Esophagus squamous epithelium (tissue), 5 donors: Measurements from ENCODE around the gene BSDC1. TPM values are rescaled to one million over a fixed set of nuclear protein-coding genes. Genes with fewer than 3 reads are reported as not detected.
A peak's percentile ranks its signal among the peaks of the same experiment; 100 is the strongest.

ENCODE experiments used
- DNase-seq: peaks from one replicate; lab custom pipeline; 2025; lab: John Stamatoyannopoulos, UW
- H3K27ac ChIP-seq, 4 donors: fragments of 200-600 bp; sonication (generic); one replicate each; pipeline ENCODE4 v1.5.1; 2016 to 2019; ENCODE audit warnings: mild to moderate bottlenecking in 1 of 4
- H3K27me3 ChIP-seq, 4 donors: fragments of 200-600 bp; sonication (generic); 1 replicate in 3 of 4; 2 replicates in 1 of 4; pipeline versions ENCODE4 v1.5.1 to v1.6.0; 2017 to 2021; ENCODE audit warnings: antibody characterized with exemption in 1 of 4
- H3K36me3 ChIP-seq, 3 donors: fragments of 200-600 bp; sonication (generic); one replicate each; pipeline ENCODE4 v1.5.1; 2016 to 2019
- H3K4me1 ChIP-seq, 3 donors: fragments of 200-600 bp; sonication (generic); one replicate each; pipeline ENCODE4 v1.5.1; 2017 to 2019
- H3K4me3 ChIP-seq, 4 donors: fragments of 200-600 bp; sonication (generic); 1 replicate in 3 of 4; 2 replicates in 1 of 4; pipeline ENCODE4 v1.5.1; 2016 to 2019; ENCODE audit warnings: mild to moderate bottlenecking in 2 of 4, moderate library complexity in 1 of 4
- H3K9me3 ChIP-seq, 3 donors: fragments of 200-600 bp; sonication (generic); one replicate each; pipeline ENCODE4 v1.5.1; 2016 to 2019
- POLR2A ChIP-seq, 4 donors: fragments of 450-650 bp; IDR thresholded peaks; one replicate each; pipeline ENCODE4 v1.6.1; 2017; ENCODE audit warnings: antibody characterized with exemption in 4 of 4, mild to moderate bottlenecking in 4 of 4, moderate library complexity in 3 of 4
- WGBS, 2 donors: methylation state at CpG; one replicate each; pipeline ENCODE4 v1.1.5; 2018; 5-methylcytosine and 5-hydroxymethylcytosine counted together
- intact Hi-C: fragments of 100-400 bp; cut with DNase I; formaldehyde crosslinking; loops from one replicate; pipeline ENCODE4 v1.15.0; 2022
- total RNA-seq, 4 donors: library from RNA; depleted of rRNA; stranded (reverse); fragments of >200 nt; gene quantifications; one replicate each; pipeline ENCODE4 v1.1.0, GENCODE V29; 2016
- TF ChIP-seq, protein P1 (sequence below), 6 experiments: fragments of 450-650 bp in 4 of 6; fragments of 200-600 bp in 2 of 6; sonication (generic) in 2 of 6; IDR thresholded peaks; one replicate each; pipeline ENCODE4 v1.5.1; 2016 to 2019; ENCODE audit warnings: antibody characterized with exemption in 6 of 6, mild to moderate bottlenecking in 4 of 6, moderate library complexity in 4 of 6
- donor health status: DM: yes; HTN: yes; CAD: no.

Gene BSDC1
- total RNA-seq, 4 donors from 2014 or later: 42.4 to 62.2 (median 45.9) TPM

DNA sequence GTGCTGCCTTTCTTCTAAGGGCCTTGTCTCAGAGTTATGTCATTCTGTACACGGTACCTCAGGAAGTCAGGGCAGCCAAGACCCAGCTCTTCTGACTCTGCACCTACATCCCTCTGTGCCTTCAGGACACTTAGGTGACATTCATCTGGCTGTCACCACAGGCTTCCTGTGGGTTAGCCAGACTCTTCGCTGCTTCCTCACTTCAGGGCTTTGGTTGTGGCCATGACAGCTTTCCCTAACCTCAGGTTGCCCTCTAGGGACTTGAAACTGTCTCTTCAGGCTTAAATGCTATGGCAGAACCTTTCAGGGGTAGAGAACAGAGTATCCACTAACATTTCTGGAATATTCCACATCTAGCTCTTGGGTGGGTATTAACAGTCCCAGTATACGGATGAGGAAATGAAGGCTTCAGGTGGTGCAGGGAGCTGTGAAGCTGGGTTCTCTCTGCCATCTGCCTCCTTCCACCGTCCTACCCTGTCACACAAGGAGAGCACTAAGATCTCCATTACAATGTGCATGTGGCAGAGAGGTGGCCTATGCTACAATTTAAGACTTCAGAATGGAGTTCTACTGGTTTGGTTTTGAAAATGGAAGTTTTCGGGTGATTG lies 22.0 kb downstream of the BSDC1 start:
- no peaks in the 10 kb centered on the region for H3K9me3 ChIP-seq
- no peak overlapping the region for H3K4me3 ChIP-seq

DNA sequence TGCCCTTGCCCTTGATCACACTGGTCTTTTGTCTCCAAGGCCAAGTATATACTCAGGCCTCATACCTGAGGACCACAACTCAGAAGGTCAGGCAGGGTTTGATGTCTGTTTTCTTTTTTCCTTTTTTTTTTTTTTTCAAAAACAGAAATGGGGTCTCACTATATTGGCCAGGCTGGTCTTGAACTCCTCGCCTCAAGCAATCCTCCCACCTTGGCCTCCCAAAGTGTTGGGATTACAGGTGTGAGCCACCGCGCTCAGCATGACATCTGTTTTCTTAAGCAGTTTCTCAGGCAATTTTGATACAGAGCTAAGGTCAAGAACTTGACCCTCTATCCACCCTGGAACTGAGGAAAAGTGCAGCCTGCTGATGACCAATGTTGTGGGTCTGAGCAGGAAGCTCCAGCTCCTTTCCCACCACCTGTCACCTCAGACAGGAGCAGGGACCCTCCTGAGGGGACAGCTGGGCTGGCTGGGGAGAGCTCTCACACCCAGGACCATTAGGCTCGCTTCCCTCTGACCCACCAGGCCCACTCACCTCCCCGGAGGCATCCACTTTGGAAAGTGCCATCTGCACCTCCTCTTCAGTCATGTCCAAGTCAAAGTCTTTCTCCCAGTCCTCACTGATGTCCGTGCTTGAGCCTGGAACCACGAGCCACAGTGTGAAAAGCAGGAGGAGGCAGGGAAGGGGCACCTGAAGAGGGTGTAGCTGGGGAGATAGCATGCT lies 26.2 kb downstream of the BSDC1 start:
- no peak overlapping the region for H3K27ac ChIP-seq
- TF ChIP-seq, protein P1, sequence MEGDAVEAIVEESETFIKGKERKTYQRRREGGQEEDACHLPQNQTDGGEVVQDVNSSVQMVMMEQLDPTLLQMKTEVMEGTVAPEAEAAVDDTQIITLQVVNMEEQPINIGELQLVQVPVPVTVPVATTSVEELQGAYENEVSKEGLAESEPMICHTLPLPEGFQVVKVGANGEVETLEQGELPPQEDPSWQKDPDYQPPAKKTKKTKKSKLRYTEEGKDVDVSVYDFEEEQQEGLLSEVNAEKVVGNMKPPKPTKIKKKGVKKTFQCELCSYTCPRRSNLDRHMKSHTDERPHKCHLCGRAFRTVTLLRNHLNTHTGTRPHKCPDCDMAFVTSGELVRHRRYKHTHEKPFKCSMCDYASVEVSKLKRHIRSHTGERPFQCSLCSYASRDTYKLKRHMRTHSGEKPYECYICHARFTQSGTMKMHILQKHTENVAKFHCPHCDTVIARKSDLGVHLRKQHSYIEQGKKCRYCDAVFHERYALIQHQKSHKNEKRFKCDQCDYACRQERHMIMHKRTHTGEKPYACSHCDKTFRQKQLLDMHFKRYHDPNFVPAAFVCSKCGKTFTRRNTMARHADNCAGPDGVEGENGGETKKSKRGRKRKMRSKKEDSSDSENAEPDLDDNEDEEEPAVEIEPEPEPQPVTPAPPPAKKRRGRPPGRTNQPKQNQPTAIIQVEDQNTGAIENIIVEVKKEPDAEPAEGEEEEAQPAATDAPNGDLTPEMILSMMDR (IDR thresholded peaks at IDR 0.05): no peak
- no peak for TF ChIP-seq POLR2A (IDR thresholded peaks at IDR 0.05)
- intact Hi-C loops: no loop called here
- H3K4me3 ChIP-seq: no peak overlapping the region
- no peaks in the 10 kb centered on the region for H3K9me3 ChIP-seq
- WGBS, 2 donors: 94 to 97% methylated on average over 5 to 6 of the region's 7 CpGs
- no peaks in the 10 kb centered on the region for H3K4me1 ChIP-seq
- no peak for DNase-seq
- H3K36me3 ChIP-seq: peaks cover 8 to 99% (median 46%) of the 10 kb centered on the region in 3 donors
- H3K27me3 ChIP-seq: no peaks in the 10 kb centered on the region

More for the DNA sequence above, 22.0 kb downstream of the BSDC1 start:
- DNase-seq: no peak
- TF ChIP-seq POLR2A (IDR thresholded peaks at IDR 0.05): no peak
- TF ChIP-seq, protein P1 (IDR thresholded peaks at IDR 0.05): peak in 1 of 6 experiments; percentile 17
- H3K27me3 ChIP-seq: no peaks in the 10 kb centered on the region
- H3K27ac ChIP-seq: no peak overlapping the region
- intact Hi-C loops: no loop called here
- peaks cover 27 to 99% (median 48%) of the 10 kb centered on the region in 3 donors for H3K36me3 ChIP-seq
- H3K4me1 ChIP-seq: no peaks in the 10 kb centered on the region
- 81 to 89% methylated on average over 5 of the region's 5 CpGs for WGBS, 2 donors

DNA sequence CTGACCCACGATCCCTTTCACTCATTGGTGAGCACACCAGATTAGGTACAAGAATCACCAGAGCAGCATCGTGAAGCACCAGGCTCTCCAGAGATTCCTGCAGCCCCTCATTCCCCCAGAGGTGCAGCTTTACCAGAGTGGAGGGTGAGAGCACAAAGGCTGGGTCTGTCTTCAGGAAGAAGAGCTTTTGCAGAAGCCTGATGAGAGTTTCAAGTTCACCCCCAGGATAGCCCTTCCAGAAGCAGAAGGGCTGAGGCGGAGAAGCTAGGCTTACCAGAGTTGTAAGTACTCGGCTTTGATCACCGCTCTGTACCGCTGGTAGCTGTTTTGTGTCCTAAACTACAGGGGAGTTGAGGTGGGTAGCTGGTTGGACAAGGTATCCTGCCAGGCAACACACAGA lies 28.8 kb downstream of the BSDC1 start:
- no peak overlapping the region for H3K27ac ChIP-seq
- H3K36me3 ChIP-seq: peaks cover 8 to 73% (median 41%) of the 10 kb centered on the region in 3 donors
- H3K9me3 ChIP-seq: no peaks in the 10 kb centered on the region
- TF ChIP-seq, protein P1 (IDR thresholded peaks at IDR 0.05): no peak
- TF ChIP-seq POLR2A (IDR thresholded peaks at IDR 0.05): no peak
- H3K4me1 ChIP-seq: peaks cover 6 to 22% (median 12%) of the 10 kb centered on the region in 3 donors
- intact Hi-C loops: no loop called here
- 80 to 91% methylated on average over 3 to 6 of the region's 6 CpGs for WGBS, 2 donors
- no peak for DNase-seq
- H3K4me3 ChIP-seq: no peak overlapping the region
- H3K27me3 ChIP-seq: peaks cover 0 to 4% (median 0%) of the 10 kb centered on the region in 4 donors

DNA sequence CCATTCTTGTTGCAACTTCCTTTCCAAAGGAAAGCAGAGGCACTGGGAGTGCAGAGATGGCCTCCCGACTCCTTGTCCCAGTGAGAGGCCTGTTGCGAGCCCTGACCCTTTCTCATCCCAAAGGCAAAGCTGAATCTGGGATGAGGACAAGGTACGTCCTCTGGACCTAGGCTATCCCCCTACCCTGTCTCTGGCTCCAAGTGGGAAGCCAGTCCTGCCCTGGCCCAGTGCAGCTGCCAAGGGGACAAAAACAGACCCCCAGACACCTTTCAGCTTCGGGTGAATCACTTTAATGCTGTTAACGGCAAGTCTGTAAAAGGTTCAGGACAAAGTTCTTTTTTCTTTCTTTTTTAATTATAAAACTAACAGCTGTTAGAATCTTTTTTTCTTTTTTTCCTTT lies 29.4 kb downstream of the BSDC1 start:
- WGBS, 2 donors: 89 to 92% methylated on average over 5 of the region's 5 CpGs
- Histone ChIP-seq H3K27ac (no peak overlapping the region), H3K36me3 (peaks cover 8 to 67% (median 41%) of the 10 kb centered on the region in 3 donors), H3K4me1 (peaks cover 6 to 22% (median 12%) of the 10 kb centered on the region in 3 donors), H3K9me3 (no peaks in the 10 kb centered on the region), H3K27me3 (peaks cover 0 to 4% (median 0%) of the 10 kb centered on the region in 4 donors), H3K4me3 (no peak overlapping the region)
- intact Hi-C loops: no loop called here
- no peak for DNase-seq
- TF ChIP-seq POLR2A (IDR thresholded peaks at IDR 0.05): no peak
- TF ChIP-seq, protein P1 (IDR thresholded peaks at IDR 0.05): no peak

DNA sequence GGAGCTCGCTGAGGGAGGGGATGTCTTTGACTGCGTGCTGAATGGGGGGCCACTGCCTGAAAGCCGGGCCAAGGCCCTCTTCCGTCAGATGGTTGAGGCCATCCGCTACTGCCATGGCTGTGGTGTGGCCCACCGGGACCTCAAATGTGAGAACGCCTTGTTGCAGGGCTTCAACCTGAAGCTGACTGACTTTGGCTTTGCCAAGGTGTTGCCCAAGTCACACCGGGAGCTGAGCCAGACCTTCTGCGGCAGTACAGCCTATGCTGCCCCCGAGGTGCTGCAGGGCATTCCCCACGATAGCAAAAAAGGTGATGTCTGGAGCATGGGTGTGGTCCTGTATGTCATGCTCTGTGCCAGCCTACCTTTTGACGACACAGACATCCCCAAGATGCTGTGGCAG lies 30.5 kb downstream of the BSDC1 start:
- peaks cover under 1 to 56% (median 32%) of the 10 kb centered on the region in 3 donors for H3K36me3 ChIP-seq
- DNase-seq: no peak
- 77 to 87% methylated on average over 4 to 9 of the region's 12 CpGs for WGBS, 2 donors
- no peaks in the 10 kb centered on the region for H3K9me3 ChIP-seq
- H3K27me3 ChIP-seq: peaks cover 0 to 4% (median 0%) of the 10 kb centered on the region in 4 donors
- intact Hi-C loops: no loop called here
- TF ChIP-seq, protein P1 (IDR thresholded peaks at IDR 0.05): no peak
- no peak for TF ChIP-seq POLR2A (IDR thresholded peaks at IDR 0.05)
- H3K27ac ChIP-seq: no peak overlapping the region
- H3K4me1 ChIP-seq: peaks cover 6 to 22% (median 12%) of the 10 kb centered on the region in 3 donors
- H3K4me3 ChIP-seq: no peak overlapping the region
